PFSK-1 (cell line): Measurements from ENCODE around the gene KCNIP3.

Source experiments
- FOXP2 ChIP-seq: optimal IDR thresholded peaks from 2 replicates; pipeline ENCODE3; 2011; ENCODE audit warnings: borderline replicate concordance, control low read depth, inconsistent platforms; ENCODE audit not compliant: insufficient read depth; ENCODE audit errors: extremely low read length, extremely low read depth
- POLR2AphosphoS5 ChIP-seq: IDR thresholded peaks from 2 replicates; pipeline ENCODE4 v1.6.1; 2012; ENCODE audit warnings: low read depth, mild to moderate bottlenecking, control low read depth, low read length, moderate library complexity
- REST ChIP-seq, 2 experiments: IDR thresholded peaks; 2 replicates each; pipeline versions ENCODE4 v1.6.1 to v1.8.0; 2011 to 2012; ENCODE audit warnings: low read depth in 2 of 2, low read length in 2 of 2, control low read depth in 1 of 2, inconsistent platforms in 1 of 2, mild to moderate bottlenecking in 1 of 2, moderate library complexity in 1 of 2; ENCODE audit not compliant: insufficient read depth in 1 of 2
- SIN3A ChIP-seq: IDR thresholded peaks from 2 replicates; pipeline ENCODE4 v1.6.1; 2012; ENCODE audit warnings: mild to moderate bottlenecking, low read length, moderate library complexity, borderline replicate concordance; ENCODE audit not compliant: insufficient read depth
- TAF1 ChIP-seq: IDR thresholded peaks from 2 replicates; pipeline ENCODE4 v1.6.1; 2012; ENCODE audit warnings: low read length, control low read depth, borderline replicate concordance; ENCODE audit not compliant: insufficient read depth

The KCNIP3 gene

GRCh38 chr2:95345081-95345562 is 48.0 kb downstream of the KCNIP3 start:
- TF ChIP-seq REST (IDR thresholded peaks at IDR 0.05; ENCODE audit: insufficient read depth in 1 of 2, low read depth in 2 of 2, low read length in 2 of 2): no peak
- TF ChIP-seq SIN3A: no peak
- no peak for TF ChIP-seq FOXP2
- TF ChIP-seq TAF1: no peak
- TF ChIP-seq POLR2AphosphoS5: no peak

GRCh38 chr2:95345563-95346230 is 48.5 kb downstream of the KCNIP3 start:
- no peak for TF ChIP-seq POLR2AphosphoS5
- TF ChIP-seq REST (IDR thresholded peaks at IDR 0.05; ENCODE audit: insufficient read depth in 1 of 2, low read depth in 2 of 2, low read length in 2 of 2): no peak
- no peak for TF ChIP-seq TAF1
- no peak for TF ChIP-seq SIN3A
- TF ChIP-seq FOXP2: no peak

GRCh38 chr2:95346231-95346737 is 49.1 kb downstream of the KCNIP3 start:
- TF ChIP-seq TAF1 (no peak), SIN3A (no peak), FOXP2 (no peak), REST (IDR thresholded peaks at IDR 0.05; ENCODE audit: insufficient read depth in 1 of 2, low read depth in 2 of 2, low read length in 2 of 2) (no peak), POLR2AphosphoS5 (no peak)

- TF ChIP-seq SIN3A: no peak
- TF ChIP-seq FOXP2: no peak
- no peak for TF ChIP-seq TAF1
Measured at GRCh38 chr2:95346738-95347671, 49.9 kb downstream of the KCNIP3 start.
